Right renal pelvis (tissue), 4 donors: ENCODE measurements around the gene RTEL1. TPM values are rescaled to one million over a fixed set of nuclear protein-coding genes. Genes with fewer than 3 reads are reported as not detected.

Source experiments
- DNase-seq, 4 donors: peaks; one replicate each; pipeline ENCODE4 v3.0.0-alpha.2; 2013; ENCODE audit warnings: low read depth in 4 of 4, low spot score in 3 of 4, missing footprints in 1 of 4
- polyA plus RNA-seq, 4 donors: library from polyadenylated mRNA; unstranded; fragments of 120-200 nt; gene quantifications; one replicate each; pipeline ENCODE4 v1.2.1, GENCODE V29; 2013; ENCODE audit not compliant: insufficient read length in 4 of 4

RTEL1 gene
- polyA plus RNA-seq, 4 donors = 15.8 to 18.2 (median 17.6) TPM

GRCh38 chr20:63738687-63739129 lies 80.6 kb downstream of the RTEL1 start:
- peak in 1 of 4 donors; percentile 23 for DNase-seq

GRCh38 chr20:63739130-63740069 lies 81.3 kb downstream of the RTEL1 start, which contains the start of gene SLC2A4RG:
TSS of gene SLC2A4RG (plus strand) at chr20:63739776. CDS start at chr20:63739913, 137 bp downstream.
- DNase-seq = peak; percentile 51 to 76 (median 72)

DNA sequence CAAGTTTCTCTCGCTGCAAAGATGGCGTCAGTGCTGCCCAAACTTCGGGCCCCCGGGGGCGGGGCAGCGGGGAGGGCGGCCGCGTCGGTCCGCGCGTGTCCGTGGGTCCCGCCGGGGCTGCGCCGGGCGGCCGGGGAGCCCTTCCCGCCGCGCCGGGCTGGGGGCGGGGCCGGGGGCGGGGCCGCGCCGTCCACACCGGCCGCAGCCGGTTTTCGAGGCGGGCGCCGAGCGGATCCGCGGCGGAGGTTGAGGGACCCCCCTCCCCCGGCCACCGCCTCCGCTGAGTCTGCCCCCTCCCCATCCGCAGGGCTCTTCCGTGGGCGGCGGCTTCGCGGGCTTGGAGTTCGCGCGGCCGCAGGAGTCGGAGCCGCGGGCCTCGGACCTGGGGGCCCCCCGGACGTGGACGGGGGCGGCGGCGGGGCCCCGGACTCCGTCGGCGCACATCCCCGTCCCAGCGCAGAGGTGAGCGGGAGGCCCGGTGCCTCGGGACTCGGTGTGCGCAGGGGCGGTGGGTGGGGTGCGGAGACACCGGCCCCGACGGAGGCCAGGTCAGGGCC lies 82.0 kb downstream of the RTEL1 start:
- peak in 2 of 4 donors; percentile 18 to 26 for DNase-seq

DNA sequence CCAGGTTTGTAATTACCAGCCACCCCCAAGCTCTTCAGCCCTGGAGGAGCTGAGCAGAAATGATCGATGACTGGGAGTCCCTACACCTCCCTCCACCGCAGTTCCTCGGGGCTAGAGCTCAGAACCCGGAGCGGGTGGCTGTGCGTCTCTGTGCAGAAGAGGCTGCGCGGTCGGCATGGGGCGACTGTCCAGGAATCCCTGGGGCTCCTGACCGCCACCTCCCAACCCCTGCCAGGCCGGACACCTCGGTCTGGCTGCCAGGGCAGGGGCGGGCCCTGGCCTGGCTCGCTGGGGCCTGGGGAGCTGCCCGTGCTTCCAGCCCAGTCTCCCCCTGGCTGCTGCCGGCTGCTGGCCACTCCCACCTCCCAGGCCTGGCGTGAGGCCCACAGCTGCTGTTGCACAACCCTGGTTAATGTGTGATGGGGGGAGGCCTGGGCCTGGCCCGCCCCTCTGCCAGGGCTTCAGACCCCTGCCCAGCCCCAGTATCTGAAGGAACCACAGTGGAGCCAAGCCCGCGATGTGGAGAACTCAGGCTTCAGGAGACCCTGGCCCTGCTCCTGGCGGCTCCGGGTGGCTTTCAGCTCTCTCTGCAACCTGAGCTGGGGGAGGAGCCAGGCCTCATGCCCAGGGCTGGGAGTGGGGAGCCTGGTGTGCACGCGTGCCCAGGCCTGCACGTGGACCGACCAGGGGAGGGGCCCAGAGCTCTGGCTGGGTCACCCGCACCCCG lies 82.7 kb downstream of the RTEL1 start:
- DNase-seq = peak; percentile 72 to 80 (median 74)

DNA sequence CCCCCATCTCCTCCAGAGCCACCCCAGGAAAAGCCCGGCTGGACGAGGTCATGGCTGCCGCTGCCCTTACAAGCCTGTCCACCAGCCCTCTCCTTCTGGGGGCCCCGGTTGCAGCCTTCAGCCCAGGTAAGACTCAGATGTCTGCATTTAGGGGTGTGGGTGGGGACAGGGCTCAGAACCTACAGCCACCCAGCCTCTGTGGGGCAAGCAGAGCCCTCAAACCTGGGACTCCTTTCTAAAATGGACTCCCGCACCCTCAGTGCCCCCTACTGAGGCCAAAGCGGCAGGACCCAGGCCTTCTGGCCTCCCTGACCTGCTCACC lies 83.2 kb downstream of the RTEL1 start:
- no peak for DNase-seq

DNA sequence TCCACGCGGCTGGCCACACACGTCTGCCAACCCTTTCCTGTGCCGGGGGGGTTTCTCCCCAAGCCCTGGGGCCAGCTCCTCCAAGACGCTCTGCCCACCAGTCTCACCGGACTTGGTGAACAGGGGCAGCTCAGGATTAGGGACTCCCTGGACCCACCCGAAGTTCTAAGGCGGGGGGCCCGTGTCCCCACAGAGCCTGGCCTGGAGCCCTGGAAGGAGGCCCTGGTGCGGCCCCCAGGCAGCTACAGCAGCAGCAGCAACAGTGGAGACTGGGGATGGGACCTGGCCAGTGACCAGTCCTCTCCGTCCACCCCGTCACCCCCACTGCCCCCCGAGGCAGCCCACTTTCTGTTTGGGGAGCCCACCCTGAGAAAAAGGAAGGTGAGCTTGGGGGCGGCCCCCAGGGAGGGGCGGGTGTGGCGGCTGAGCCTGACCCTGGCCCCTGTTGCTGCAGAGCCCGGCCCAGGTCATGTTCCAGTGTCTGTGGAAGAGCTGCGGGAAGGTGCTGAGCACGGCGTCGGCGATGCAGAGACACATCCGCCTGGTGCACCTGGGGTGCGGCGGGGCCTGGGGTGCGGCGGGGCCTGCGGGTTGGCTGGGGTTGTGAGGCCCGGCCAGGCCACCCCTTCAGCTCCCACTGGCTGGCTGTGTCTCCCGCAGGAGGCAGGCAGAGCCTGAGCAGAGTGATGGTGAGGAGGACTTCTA lies 83.7 kb downstream of the RTEL1 start:
- no peak for DNase-seq

- DNase-seq = no peak
These were observed 84.4 kb downstream of the RTEL1 start for GRCh38 chr20:63742381-63743024.

DNA sequence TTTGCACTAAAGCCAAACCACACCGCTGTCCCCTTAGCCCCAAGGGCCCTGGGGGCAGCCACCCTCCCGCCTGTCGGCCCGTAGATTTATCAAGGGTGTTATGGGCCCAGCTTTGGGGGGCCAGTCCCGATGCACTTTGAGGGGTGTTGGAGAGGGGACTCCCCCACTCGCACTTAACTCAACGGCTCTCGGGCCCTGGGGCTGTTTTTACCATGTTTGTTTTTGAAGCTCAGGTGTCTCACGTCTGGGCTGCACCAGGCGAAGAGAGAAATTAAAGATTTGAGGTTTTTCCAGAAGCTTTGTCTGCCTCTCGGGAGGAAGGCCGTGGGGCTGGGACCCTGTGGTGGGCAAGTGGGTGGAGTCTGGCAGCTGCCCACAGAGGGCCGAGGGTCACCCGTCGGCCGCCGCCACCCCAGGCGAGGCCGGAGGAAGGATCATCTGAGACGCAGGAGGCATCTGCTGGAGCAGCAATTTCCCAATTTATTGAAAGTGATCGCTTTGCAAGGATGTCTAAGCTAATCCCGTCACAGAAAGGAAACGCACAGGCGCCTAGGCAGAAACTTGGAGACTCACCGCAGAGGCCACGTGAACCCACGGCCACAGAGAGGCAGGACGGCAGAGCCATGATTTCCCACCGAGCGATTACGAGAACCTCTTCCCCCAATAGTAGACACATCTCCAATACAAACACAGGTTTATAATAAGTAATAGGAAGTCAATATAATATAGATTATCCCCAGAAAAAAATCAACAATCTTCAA lies 85.3 kb downstream of the RTEL1 start:
- no peak for DNase-seq

DNA sequence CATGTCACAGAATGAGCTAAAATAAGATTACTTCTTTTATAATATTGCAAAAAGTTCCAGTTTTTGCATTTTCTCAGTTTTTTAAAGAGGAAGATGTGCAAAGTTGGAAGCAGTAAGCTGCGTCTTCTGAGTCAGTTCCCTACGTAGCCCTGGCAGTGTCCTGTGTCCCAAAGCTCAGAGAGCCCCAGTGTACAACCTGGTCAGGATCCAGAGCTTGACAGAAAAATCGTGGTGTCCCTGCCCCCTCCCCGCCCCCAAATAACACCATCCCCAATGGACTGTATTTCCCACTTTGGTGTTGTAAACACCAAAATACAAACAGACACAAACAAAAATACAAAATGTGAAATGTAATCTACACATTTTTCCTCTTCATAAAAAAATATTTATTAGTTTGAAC lies 86.0 kb downstream of the RTEL1 start:
- DNase-seq = no peak

DNA sequence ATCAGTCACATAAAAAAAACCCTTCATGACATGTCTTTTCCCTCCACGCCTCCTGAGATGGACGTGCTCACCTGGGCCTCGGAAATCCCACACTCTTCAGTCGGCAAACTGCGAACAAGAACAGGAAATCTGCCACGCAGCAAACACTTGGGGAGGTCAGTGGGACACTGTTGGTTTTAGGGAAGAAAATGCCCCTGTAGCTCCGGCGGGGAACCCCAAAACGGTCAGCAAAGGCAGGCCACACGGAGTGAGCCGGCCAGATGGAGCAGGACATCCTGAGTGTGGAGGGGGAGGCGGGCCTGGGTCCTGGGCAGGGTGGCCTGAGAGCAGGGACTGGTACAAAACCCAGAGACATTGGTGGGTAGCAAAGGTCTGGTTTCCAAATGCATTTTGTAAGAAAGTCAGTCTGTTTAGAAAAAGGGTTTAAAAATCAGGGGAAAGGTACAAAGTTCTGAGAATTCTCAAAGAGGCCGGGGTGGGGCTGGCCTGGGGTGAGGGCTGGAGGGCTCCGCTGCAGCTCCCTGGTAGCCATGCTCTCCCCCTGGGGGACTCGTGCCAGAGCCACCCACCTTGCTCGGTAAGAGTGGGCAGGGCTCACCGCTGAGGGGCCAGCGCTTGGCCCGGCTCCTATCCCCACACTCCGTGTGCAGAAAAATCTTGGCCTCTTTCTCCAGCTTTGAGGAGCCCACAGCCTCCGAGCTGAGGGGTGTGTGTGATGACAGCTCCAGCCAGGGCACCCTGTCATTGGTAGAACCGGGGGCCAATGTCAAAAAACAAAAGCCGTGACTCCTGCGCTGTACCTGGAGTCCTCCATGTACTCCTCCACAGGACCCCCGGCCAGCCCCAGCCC lies 86.7 kb downstream of the RTEL1 start:
- no peak for DNase-seq

GRCh38 chr20:63745424-63745805 lies 87.3 kb downstream of the RTEL1 start:
- no peak for DNase-seq

Other genes with a start within 250 kb of the RTEL1 start
- gene KCNQ2, start 185.7 kb upstream of the RTEL1 start, polyA plus RNA-seq = 1 to 10 TPM; 4.9 to 9.0 (median 5.1) TPM
- 1 to 10 TPM in 3 of 4 donors, under 1 TPM in 1; 0.56 to 3.8 (median 1.4) TPM for gene EEF1A2, start 159.2 kb upstream of the RTEL1 start, polyA plus RNA-seq
- gene PPDPF, start 137.5 kb upstream of the RTEL1 start, polyA plus RNA-seq = 100 to 1,000 TPM; 159 to 425 (median 233) TPM
- 1 to 10 TPM in 2 of 4 donors, under 1 TPM in 2; 0.44 to 1.1 (median 0.81) TPM for gene PTK6, start 120.9 kb upstream of the RTEL1 start, polyA plus RNA-seq
- under 1 TPM in 3 of 4 donors, not detected in 1; 0.17 to 0.31 (median 0.24) TPM for gene SRMS, start 110.6 kb upstream of the RTEL1 start, polyA plus RNA-seq
- 1 to 10 TPM in 3 of 4 donors, under 1 TPM in 1; 0.90 to 2.1 (median 1.1) TPM for gene FNDC11, start 104.2 kb upstream of the RTEL1 start, polyA plus RNA-seq
- 10 to 100 TPM; 10.1 to 15.3 (median 11.2) TPM for gene HELZ2, start 84.1 kb upstream of the RTEL1 start, polyA plus RNA-seq
- gene GMEB2, start 31.2 kb upstream of the RTEL1 start, polyA plus RNA-seq = 10 to 100 TPM in 3 of 4 donors, 1 to 10 TPM in 1; 9.4 to 12.7 (median 10.7) TPM
- 10 to 100 TPM; 23.5 to 39.7 (median 29.3) TPM for gene STMN3, start 4.9 kb upstream of the RTEL1 start, polyA plus RNA-seq
- gene TNFRSF6B, start 38.3 kb downstream of the RTEL1 start, polyA plus RNA-seq = 1 to 10 TPM; 1.1 to 2.7 (median 1.6) TPM
- 10 to 100 TPM; 29.9 to 41.3 (median 34.4) TPM for gene ARFRP1, start 49.7 kb downstream of the RTEL1 start, polyA plus RNA-seq
- gene ZGPAT, start 49.7 kb downstream of the RTEL1 start, polyA plus RNA-seq = 10 to 100 TPM; 15.2 to 24.6 (median 18.0) TPM
- gene LIME1, start 78.4 kb downstream of the RTEL1 start, polyA plus RNA-seq = 10 to 100 TPM in 1 of 4 donors, 1 to 10 TPM in 3; 4.6 to 13.6 (median 7.3) TPM
- 100 to 1,000 TPM in 1 of 4 donors, 10 to 100 TPM in 3; 75.7 to 142 (median 80.1) TPM for gene SLC2A4RG, start 81.5 kb downstream of the RTEL1 start, polyA plus RNA-seq
- gene ZBTB46, start 173.0 kb downstream of the RTEL1 start, polyA plus RNA-seq = 10 to 100 TPM; 16.7 to 20.1 (median 18.0) TPM
- gene ABHD16B, start 203.2 kb downstream of the RTEL1 start, polyA plus RNA-seq = not detected
- 10 to 100 TPM; 84.8 to 91.5 (median 87.1) TPM for gene TPD52L2, start 207.0 kb downstream of the RTEL1 start, polyA plus RNA-seq
- 10 to 100 TPM; 28.3 to 34.5 (median 31.1) TPM for gene DNAJC5, start 236.8 kb downstream of the RTEL1 start, polyA plus RNA-seq